ENCODE measurements around the gene SELENOM.
"Not testable (repeated sequence)": the region's sequence is repeated elsewhere in the genome, so short reads cannot be mapped to it uniquely, and the experiment has no call there.

The SELENOM gene

DNA sequence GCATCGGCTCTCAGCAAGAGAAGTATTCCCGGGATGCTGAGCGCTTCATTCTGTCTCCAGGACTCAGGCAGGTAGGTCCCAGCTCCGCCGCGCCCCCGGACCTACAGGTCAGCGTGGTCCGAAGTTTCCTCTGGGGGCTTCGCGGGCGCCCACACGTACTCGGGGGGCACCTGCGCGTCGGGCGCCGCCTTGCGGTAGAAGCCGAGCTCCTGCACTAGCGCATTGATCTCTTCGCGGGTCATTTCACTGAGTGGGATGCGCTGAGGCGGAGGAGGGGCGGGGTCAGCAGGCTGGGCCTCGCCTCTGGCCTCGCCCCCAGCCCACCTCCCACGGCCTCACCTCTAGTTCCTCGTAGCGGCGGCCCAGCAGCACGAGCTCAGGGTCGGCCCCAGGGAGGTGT lies 2.5 kb downstream of the SELENOM start:
- no peak for FAIRE-seq

DNA sequence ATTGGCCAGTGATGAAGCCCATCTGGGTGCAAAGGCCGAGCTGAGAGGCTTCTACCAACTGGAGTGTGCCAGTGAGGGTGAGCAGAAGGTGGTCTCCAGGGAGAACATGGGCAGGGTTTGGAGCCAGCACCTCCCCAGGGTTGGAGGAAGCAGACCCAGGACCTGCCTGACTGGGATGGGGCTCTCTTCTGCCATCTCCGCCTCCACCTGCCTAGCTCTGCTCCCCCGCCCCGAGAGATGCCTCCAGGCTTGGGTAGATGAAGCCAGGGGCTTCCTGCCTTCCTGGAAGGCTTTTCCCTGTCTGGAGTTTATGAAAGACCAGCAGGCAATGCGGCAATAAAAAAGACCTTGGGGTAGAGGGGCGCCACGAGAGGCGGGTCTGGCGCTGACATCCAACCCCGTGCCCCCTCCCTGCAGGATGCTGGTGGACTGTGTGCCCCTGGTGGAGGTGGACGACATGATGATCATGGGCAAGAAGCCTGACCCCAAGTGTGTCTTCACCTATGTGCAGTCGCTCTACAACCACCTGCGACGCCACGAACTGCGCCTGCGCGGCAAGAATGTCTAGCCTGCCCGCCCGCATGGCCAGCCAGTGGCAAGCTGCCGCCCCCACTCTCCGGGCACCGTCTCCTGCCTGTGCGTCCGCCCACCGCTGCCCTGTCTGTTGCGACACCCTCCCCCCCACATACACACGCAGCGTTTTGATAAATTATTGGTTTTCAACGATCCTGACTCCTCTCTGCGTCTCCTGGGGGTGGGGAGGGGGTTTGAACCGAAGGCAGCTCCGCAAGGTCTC lies 3.3 kb downstream of the SELENOM start:
- no peak for FAIRE-seq

DNA sequence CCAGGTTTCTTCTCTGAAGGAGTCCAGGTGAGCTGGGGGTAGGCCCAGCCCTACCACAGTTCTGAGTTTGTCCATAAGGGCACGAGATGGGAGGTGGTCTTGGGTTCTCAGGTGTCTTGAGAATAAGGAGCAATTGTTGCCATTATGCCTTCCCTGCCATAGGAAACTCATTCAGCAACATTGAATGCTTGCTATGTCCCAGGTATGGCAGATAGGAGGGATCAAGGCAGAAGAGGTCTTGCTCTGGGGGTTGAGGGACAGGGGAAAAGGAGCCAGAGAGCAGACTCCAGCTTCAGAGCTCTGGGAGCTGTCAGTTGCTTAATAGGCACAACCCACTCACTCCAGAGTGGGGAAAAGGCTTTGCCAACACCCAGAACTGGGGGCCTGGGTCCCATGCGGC lies 4.3 kb downstream of the SELENOM start:
- no peak for FAIRE-seq

DNA sequence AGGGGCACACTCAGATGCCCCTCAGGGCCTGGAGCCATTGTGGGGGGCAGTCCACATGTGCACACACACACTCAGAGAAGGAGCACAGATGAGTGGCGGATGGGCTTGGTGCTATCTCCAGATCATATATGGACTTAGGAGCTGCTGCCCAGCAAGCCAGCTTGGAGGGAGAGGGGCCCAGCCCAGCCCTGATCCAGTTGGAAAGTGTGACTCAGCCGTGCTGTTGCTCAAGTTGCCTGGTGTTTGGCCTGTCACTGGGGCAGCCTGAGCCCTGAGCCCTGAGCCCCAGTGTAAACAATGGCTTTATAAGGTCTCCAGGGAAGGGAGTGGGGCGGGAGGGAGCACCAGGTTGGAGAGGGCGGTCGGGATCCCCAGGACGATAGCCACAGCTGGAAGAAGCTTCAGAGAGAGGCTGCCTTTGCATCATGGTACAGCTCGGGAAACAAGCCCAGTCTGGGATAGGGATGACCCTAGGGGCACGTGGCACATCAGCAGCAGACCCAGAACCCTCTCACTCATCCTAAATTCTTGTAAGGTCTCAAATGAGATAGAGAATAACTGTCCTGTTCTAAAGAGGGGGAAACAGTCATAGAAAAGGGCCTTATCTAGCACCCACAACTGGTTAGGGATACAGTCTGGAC lies 4.8 kb downstream of the SELENOM start:
- no peak for FAIRE-seq

DNA sequence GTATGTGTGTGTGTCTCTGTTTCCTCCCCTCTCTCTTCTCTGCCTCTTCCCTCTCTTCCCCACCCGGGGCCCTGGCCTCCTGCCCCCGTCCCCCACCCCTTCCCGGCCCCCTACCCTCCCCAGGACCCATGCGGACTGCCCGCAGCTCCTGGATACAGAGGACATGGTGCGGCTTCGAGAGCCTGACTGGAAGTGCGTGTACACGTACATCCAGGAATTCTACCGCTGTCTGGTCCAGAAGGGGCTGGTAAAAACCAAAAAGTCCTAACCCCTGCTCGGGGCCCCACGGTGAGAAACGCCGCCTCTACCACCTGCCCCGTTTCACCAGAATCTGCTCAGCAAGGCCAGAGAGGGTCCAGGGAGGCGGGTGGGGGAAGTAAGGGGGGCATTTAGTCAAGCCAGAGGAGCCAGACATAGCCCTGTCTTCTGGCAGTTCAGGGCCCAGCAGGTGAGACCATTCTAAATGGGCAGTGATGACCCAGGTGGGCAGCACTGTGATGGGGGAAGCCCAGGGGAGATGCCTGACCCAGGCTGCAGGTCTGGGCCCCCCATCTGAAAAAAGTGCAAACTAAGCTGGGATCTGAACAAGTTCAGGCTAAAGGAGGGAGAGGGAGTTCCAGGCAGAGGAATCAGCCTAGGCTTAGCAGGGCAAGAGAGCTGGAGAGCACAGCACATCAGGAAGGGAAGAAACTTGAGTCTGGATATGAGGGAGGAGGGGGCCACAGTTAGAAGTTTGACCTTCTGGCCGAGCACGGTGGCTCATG lies 6.4 kb downstream of the SELENOM start:
- no peak for FAIRE-seq

DNA sequence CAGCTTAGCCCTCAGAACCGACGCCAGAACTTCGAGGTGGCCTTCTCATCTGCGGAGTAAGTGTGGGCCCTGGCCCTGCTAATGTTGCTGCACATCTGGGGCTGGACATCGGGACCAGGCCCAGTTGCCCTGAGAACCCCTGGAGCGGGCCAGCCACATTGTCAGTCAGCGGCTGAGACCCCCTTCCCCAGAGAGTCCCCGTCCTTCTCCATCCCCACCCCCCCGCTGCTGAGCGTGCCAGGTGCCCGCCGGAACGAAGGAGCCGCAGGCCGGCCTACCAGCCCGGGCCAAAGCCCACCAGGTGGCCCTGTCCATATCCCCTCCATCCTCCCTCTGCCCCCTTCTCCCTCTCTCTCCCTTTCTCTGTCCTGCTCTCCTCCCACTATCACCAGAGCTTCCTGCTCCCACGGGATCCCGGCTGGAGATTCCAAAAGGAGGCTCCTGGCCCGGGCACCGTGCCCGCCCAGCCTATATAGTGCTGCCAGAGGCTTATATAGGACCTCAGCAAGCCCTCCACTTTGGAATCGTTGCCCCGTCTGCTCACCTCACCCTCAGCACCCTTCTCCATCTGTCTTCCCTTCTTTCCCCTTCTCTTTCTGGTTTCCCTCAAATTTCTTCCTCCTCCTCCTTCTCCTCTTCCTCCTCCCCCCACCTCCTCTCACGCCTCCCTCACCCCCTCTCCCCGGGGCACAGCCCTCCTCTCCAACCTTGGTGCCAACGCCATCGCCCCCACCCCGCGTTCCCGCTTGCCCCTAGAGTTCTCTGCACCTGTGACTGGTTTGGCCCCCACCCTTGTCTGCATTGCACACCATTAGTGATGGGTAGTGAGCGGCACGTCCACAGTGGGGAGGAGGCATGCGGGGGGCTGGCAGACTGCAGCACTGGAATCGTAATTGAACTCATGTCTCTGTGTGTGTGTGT lies 7.3 kb downstream of the SELENOM start:
- FAIRE-seq = no peak

DNA sequence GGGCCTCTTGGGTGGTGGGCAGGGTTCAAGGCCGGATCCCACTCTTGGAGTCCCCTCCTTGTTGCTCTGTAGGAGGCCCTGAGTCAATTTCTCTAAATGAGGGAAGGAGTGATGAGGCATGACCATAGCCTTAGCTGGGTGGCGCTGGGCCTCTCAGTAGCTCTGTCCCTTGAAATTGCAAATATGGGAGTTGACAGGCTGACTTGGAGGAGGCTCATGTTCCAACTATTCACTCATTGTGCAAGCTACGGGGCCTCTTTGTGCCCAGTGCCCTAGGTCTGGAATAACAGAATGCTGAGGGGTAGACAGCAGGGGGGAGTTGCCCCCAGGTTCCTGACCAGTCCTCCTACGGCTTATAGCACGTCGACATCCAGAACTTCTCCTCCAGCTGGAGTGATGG lies 8.0 kb downstream of the SELENOM start:
- FAIRE-seq = no peak

DNA sequence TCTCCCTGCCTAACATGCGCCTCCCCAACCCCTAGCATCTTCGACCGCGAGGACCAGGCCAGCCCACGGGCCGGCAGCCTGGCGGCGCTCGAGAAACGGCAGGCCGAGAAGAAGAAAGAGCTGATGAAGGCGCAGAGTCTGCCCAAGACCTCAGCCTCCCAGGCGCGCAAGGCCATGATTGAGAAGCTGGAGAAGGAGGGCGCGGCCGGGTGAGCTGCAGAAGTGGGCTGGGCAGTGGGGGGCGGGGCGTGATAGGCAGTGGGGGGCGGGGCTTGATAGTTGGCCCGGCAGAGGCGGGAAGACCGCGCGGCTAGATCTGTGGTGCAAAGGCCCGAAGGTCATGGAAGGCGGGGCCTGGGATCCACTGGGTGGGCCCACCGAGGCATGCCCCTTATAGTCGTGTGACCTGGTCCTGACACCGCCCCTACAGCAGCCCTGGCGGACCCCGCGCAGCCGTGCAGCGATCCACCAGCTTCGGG lies 8.7 kb downstream of the SELENOM start:
- no peak for FAIRE-seq

DNA sequence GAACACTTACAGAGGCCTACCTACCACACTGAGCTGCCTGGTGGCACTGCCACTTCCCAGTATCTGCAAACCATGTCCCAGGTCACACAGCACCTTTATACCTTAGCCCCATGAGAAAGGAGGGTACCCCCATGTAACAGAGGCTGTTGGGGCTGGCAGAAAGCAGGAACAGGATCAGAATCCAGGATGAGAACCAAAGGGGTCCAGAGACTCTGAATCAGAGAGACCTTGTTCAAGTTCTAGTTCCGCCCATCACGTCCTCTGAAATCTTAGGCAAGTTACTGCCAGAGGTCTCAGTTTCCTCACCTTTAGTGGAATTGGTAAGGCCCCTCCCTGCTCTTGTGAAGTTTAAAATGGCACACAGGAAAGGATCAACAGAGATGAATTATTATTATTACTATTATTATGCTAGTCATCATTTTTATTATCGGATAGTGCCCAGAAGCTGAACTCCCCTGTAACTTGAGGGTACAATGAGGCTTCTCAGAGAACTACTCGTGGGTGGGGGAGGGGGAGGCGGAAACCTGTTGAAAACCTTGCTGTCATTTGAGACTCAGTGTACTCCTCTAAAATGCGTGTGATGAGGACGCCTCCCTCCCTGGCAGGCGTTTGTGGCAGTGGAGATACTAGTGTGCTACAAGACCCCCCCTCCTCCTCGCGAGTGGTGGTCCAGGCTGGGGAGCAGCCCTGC lies 9.3 kb downstream of the SELENOM start:
- no peak for FAIRE-seq

DNA sequence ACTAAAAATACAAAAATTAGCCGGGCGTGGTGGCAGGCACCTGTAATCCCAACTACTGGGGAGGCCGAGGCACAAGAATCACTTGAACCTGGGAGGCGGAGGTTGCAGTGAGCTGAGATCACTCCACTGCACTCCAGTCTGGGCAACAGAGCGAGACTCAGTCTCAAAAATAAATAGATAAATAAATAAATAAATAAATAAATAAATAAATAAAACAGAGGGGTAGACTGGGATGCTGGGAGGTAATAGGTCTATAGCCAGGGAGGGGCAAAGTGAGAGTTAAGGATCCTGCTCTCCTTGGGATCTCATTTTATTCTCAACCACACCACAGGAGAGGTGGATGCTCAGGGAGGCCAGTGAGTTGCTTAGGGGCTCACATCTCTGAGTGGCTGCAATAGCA lies 9.8 kb downstream of the SELENOM start:
- FAIRE-seq = not testable (repeated sequence)

DNA sequence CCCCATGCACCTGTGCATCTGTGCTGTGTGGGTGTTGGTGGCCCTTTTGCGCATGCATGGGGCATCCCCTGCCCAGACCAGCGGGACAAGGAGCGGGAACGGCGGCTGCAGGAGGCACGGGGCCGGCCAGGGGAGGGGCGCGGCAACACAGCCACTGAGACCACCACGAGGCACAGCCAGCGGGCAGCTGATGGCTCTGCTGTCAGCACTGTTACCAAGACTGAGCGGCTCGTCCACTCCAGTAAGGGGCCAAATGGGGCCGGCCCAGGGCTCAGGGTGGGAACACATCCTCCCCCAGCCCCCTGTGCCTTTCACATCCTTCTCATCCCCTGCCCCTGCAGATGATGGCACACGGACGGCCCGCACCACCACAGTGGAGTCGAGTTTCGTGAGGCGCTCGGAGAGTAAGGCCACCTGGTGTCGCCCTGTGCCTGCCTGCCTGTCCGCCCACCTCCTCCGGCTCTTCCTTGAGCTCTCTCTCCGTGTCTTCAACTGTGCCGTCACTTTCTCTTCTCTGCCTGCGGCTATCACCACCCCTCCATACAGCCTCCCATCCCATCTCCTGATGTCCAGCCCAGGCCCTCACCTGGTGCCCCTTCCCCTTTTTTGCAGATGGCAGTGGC lies 10.6 kb downstream of the SELENOM start:
- FAIRE-seq = no peak

DNA sequence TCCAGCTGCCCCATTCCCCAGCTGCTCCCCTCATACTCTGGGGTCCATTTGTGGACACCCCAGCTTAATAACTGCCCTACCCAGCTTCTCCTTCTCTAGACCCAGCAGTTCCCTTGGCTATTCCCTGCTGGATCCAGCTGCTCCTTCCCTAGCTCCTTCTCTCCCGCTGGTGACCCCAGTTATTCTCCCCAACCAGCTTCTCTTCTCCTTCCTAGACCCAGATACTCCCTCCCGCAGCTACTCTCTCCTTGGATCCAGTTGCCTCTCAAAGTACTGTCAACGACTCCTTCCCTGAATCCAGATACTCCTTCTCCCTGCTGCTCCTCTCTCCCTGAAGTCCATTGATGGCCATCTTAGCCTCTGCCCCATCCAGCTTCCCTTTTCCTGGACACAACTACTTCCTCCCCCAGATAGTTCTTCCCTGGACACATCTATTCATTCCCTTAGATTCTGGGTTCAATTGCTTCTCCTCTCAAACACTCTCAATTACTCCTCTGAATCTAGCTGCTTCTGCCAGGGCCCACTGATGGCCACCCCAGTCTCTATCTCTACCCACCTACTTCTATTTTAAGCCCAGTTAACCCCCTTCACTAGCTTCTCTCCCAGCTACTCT lies 11.6 kb downstream of the SELENOM start:
- no peak for FAIRE-seq

DNA sequence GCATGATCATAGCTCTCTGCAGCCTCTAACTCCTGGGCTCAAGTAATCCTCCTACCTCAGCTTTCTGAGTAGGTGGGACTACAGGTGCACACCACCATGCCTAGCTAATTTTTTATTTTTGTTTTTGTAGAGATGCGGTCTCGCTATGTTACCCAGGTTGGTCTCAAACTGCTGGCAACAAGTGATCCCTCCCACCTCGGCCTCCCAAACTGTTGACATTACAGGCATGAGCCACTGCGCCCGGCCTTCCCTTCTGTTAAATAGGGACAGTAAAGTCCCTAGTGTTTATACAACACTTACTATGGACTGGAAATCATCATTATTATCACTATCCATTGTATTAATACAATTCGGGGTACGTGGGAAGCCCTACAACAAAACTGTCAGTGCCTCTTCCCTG lies 12.6 kb downstream of the SELENOM start:
- FAIRE-seq = no peak

DNA sequence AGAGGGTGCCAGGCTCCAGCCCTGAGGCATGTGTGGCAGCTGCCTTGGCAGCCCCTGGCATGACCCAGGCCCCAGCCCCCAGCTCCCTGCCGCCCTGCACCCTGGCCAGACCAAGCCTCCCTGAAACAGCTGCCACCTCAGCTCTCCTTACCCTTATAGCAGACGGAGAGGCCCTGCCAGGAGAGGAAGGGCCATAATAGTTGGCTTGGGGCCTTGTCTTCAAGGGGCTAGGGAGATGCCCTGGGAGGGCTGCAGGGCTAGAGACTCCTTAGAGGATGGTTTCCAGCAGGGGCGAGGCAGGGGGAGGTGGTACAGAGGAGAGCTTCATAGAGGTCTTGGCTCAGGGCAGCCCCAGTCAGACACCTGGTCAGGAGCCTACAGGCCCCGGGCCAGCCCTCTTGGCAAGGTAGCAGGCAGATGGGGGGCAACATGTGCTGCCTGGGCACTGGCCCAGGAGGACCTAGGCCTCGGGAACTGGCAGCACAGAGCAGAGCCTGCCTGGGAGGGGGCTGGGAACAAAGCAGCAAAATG lies 13.3 kb downstream of the SELENOM start:
- no peak for FAIRE-seq

DNA sequence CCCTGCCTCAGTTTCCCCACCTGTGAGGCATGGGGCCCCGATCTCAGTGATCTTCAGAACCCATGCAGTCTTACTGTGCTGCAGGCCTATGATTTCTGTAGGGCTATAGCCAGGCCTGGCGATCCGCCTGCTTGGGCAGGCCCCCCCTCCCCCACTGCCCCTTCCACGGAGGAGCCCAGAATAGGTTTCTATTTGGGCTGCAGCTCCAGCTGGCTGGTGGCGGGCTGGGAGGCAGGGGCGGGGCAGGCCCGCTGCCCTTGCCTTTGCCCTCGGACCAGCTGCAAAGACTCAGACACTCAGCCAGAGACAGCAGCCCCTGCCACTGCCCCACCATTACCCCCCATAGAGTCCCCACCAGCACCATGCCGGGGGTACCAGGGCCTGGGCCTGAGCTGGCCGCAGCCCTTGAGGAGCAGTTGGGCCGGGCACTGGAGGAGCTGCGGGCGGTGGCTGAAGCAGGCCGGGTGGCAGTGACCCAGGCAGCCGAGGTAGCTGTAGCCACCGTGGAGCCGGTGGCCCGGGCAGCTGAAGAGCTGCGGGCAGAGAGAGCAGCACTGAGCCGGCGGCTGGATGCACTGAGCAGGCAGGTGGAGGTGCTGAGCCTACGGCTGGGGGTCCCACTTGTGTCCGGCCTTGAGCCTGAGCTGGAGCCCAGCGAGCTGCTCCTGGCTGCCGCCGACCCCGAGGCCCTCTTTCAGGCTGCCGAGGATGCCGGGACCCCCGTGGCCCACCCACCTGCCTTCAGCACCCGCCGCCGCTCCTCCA lies 14.1 kb downstream of the SELENOM start:
- FAIRE-seq = no peak

DNA sequence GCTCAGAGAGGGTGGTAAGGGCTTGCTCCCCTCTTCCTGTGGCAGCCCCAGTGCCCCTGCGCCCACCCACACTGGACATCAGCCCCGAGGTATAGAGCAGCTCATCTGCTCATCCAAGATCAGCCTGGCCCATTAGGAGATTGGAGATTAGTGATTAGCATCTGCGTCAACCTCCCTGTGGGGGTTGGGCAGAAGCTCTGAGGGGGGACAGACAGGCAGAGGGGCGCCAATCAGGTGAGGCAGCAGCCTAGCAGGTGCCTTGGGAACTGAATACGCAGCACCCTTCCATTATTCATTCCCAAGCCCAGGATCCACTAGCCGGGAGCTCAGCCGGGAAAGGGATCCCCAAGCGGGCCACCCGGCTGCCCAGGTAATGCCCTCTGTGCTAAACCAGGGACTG lies 15.2 kb downstream of the SELENOM start:
- FAIRE-seq = no peak

DNA sequence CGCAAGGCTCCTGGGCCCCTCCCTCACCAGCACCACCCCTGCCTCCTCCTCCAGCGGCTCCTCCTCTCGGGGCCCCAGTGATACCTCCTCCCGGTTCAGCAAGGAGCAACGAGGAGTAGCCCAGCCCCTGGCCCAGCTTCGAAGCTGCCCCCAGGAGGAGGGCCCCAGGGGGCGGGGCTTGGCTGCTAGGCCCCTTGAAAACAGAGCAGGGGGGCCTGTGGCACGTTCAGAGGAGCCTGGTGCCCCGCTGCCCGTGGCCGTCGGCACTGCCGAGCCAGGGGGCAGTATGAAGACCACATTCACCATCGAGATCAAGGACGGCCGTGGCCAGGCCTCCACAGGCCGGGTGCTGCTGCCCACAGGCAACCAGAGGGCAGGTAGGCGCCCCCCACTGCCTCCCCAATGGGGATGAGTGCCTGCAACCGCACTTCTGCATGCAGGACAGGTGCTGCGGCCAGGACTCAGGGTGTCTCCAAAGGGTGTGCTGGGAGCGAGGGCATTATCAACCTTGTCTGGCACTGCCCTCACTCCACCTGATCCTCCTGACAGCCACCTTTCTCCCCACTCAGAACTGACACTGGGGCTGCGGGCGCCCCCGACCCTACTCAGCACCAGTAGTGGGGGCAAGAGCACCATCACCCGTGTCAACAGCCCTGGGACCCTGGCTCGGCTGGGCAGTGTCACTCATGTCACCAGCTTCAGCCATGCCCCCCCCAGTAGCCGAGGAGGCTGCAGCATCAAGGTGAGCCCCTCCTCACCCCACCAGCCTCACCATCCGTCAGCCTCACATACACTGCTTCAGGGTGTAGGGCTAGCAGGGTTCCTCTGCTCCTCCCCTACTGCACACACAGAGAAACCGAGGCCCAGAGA lies 16.0 kb downstream of the SELENOM start:
- no peak for FAIRE-seq

DNA sequence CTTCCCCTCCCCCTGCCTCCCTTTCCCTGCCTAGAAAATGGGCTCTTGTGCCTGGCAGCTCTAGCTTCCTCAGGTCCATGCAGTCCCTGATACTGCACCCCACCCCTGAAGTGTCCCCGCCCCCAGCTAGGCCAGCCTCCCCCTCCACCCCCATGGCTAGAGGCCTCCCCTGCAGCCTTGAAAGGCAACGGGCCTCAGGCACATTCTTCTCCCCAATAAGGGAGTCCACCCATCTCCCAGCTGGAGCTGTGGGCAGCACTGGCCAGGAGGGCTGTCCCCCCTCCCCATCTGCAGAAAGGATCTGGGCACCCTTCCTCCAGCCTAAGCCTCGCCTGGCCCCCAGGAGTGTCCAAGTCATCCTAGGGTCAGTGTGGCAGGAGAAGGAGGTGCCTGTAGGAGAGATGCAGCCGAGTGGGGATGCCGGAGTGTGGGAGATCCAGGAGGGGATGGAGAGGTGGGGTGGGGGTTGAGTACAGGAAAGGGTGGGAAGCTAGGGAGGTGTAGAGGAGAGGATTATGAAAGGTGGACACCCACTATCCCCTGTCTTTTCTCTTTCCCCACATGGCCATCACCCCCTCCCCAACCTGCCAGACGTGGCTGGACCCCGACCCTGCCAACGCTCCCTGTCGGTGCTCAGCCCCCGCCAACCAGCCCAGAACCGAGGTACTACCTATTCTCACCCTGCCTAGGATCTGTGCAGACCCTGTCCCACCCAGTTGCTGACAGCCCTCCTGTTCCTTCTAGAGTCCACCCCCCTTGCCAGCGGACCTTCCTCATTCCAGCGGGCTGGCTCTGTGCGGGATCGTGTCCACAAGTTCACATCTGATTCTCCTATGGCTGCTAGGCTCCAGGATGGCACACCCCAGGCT lies 16.9 kb downstream of the SELENOM start:
- FAIRE-seq = no peak

Data from islet of Langerhans (tissue), 1 donor.